K562 (cell line): ENCODE data around the gene IL6ST. TPM values are rescaled to one million over a fixed set of nuclear protein-coding genes. Genes with fewer than 3 reads are reported as not detected.
A peak's percentile ranks its signal among the peaks of the same experiment; 100 is the strongest.
"Not testable (repeated sequence)": the region's sequence is repeated elsewhere in the genome, so short reads cannot be mapped to it uniquely, and the experiment has no call there.

Experiments used
- ATAC-seq: fragments of 200-7000 bp; cut with Tn5 transposase; 3 replicates; pipeline ENCODE4 v1.9.1; 2020; ENCODE audit warnings: moderate library complexity
- BruUV-seq: library from RNA; stranded (reverse); fragments of 400-500 nt; replicated peaks from 2 replicates; lab custom pipeline; 2021; lab: Mats Ljungman, UMichigan
- CTCF ChIA-PET: fragments of 300-600 bp; formaldehyde crosslinking; extraction: SDS; loops from one replicate; lab custom pipeline; 2021; ENCODE audit warnings: low intra/inter-chr PET ratio; lab: Yijun Ruan, JAX
- POLR2A ChIA-PET: fragments of 300-600, 350-650 bp; sonication (Branson Sonifier 250); formaldehyde crosslinking; extraction: SDS; loops from one replicate; lab custom pipeline; 2021; ENCODE audit warnings: antibody characterized with exemption, inconsistent platforms; lab: Yijun Ruan, JAX
- DNase-seq, 4 experiments: peaks; one replicate each; pipeline versions ENCODE4 v3.0.0 to v3.0.0-alpha.2; 2011 to 2018; ENCODE audit warnings: low spot score in 3 of 4, mixed read lengths in 3 of 4; ENCODE audit errors: extremely low read depth in 1 of 4
- FAIRE-seq: peaks from 2 replicates; lab custom pipeline; 2011; peaks lifted over from hg19 to GRCh38; lab: Jason Lieb, UNC
- H2AFZ ChIP-seq: 2 replicates; pipeline ENCODE4 v1.6.0; 2011; ENCODE audit warnings: low read depth, low read length, control low read depth, inconsistent platforms
- H3K27ac ChIP-seq: fragments of 200-600 bp; 3 replicates; pipeline ENCODE4 v1.8.0; 2011; ENCODE audit warnings: low read depth, mild to moderate bottlenecking, control low read depth, inconsistent platforms, low read length, moderate library complexity, mixed read lengths; ENCODE audit errors: extremely low read depth
- H3K27me3 ChIP-seq, 2 experiments: fragments of 300-600 bp in 1 of 2; 2 replicates in 1 of 2; 3 replicates in 1 of 2; pipeline versions ENCODE4 v1.6.0 to v1.8.0; 2011; ENCODE audit warnings: inconsistent platforms in 2 of 2, low read length in 2 of 2, mild to moderate bottlenecking in 1 of 2, mixed read lengths in 1 of 2, moderate library complexity in 1 of 2; ENCODE audit not compliant: control insufficient read depth in 2 of 2, insufficient read depth in 2 of 2
- H3K36me3 ChIP-seq: fragments of 300-600 bp; 3 replicates; pipeline ENCODE4 v1.8.0; 2011; ENCODE audit warnings: mild to moderate bottlenecking, low read length, inconsistent platforms; ENCODE audit not compliant: control insufficient read depth, insufficient read depth
- H3K4me1 ChIP-seq, 2 experiments: fragments of 200-600 bp in 1 of 2; replicated peaks in 1 of 2; 2 replicates in 1 of 2; 3 replicates in 1 of 2; pipeline versions ENCODE4 v1.5.1 to v1.8.0; 2011; ENCODE audit warnings: inconsistent platforms in 2 of 2, low read length in 2 of 2, mild to moderate bottlenecking in 1 of 2, mixed read lengths in 1 of 2, moderate library complexity in 1 of 2; ENCODE audit not compliant: control insufficient read depth in 2 of 2, insufficient read depth in 2 of 2
- H3K4me2 ChIP-seq: 2 replicates; pipeline ENCODE4 v1.6.1; 2011; ENCODE audit warnings: low read length, control low read depth, inconsistent platforms, mixed read lengths; ENCODE audit not compliant: insufficient read depth
- H3K4me3 ChIP-seq: fragments of 200-600 bp; sonication (generic), shearing (Covaris generic); 2 replicates; pipeline ENCODE4 v1.5.1; 2016; ENCODE audit warnings: control low read depth, inconsistent platforms
- H3K79me2 ChIP-seq: fragments of 200-600 bp; 3 replicates; pipeline ENCODE4 v1.8.0; 2011; ENCODE audit warnings: low read length, inconsistent platforms; ENCODE audit not compliant: control insufficient read depth, insufficient read depth
- H3K9ac ChIP-seq, 2 experiments: 2 replicates each; pipeline versions ENCODE4 v1.6.0 to v1.6.1; 2011; ENCODE audit warnings: low read depth in 2 of 2, low read length in 2 of 2, control low read depth in 1 of 2, inconsistent platforms in 1 of 2, mild to moderate bottlenecking in 1 of 2, mixed read lengths in 1 of 2; ENCODE audit not compliant: insufficient read depth in 1 of 2
- H3K9me1 ChIP-seq: one replicate; pipeline ENCODE4 v1.6.0; 2011; ENCODE audit warnings: inconsistent platforms, mild to moderate bottlenecking, low read length, moderate library complexity; ENCODE audit not compliant: control insufficient read depth, insufficient read depth
- H3K9me3 ChIP-seq: replicated peaks from 2 replicates; pipeline ENCODE4 v1.5.1; 2011; ENCODE audit warnings: low read depth, low read length, inconsistent platforms; ENCODE audit not compliant: control insufficient read depth, insufficient read depth
- H4K20me1 ChIP-seq: replicated peaks from 2 replicates; pipeline ENCODE4 v1.6.1; 2011; ENCODE audit warnings: low read length, inconsistent platforms, mixed read lengths; ENCODE audit not compliant: control insufficient read depth, insufficient read depth
- NR4A1 ChIP-seq, 2 experiments: fragments of 250-450 bp in 1 of 2; fragments of 450-650 bp in 1 of 2; sonication (Bioruptor Pico) in 1 of 2; IDR thresholded peaks; 2 replicates each; pipeline versions ENCODE4 v1.4.0 to v1.6.1; 2016 to 2020; ENCODE audit warnings: mild to moderate bottlenecking in 2 of 2, missing compliant biosample characterization in 1 of 2, missing genetic modification characterization in 1 of 2, moderate library complexity in 1 of 2
- ZNF311 ChIP-seq: fragments of 250-450 bp; sonication (Bioruptor Pico); IDR thresholded peaks from 2 replicates; pipeline ENCODE4 v1.4.0; 2020; ENCODE audit warnings: mild to moderate bottlenecking, moderate library complexity
- WGBS: fragments of 100-300 bp; shearing (Covaris generic); methylation state at CpG from one replicate; pipeline ENCODE4 v1.1.6; 2016; ENCODE audit warnings: low coverage, mixed read lengths; ENCODE audit not compliant: insufficient coverage; ENCODE audit errors: missing lambda C conversion rate; 5-methylcytosine and 5-hydroxymethylcytosine counted together
- in situ Hi-C: fragments of 300-500 bp; cut with MboI; formaldehyde crosslinking; loops from 4 replicates; pipeline ENCODE4 v1.15.0; 2018; ENCODE audit warnings: inconsistent platforms, mixed read lengths
- intact Hi-C: fragments of 100-400 bp; cut with micrococcal nuclease; formaldehyde crosslinking; loops from 2 replicates; pipeline ENCODE4 v1.14.2; 2022
- polyA plus RNA-seq, 8 experiments: library from polyadenylated mRNA; depleted of rRNA in 4 of 8; stranded (reverse) in 5 of 8; unstranded in 3 of 8; fragments of >200 nt; fragmentation: Nextera tagmentation in 2 of 8; fragmentation: Illumina TruSeq in 1 of 8; extraction: Ambion mirVana in 2 of 8; extraction: Trizol in 1 of 8; gene quantifications; 2 replicates each; pipeline versions ENCODE4 v1.2.1 to v1.2.3, GENCODE V29; 2011 to 2014; ENCODE audit warnings: inconsistent platforms in 1 of 8, missing spikeins in 1 of 8
- total RNA-seq, 7 experiments: library from RNA; depleted of rRNA in 6 of 7; stranded (reverse); fragments of >200 nt in 6 of 7; fragmentation: Illumina TruSeq in 2 of 7; extraction: Trizol in 2 of 7; gene quantifications; 2 replicates each; pipeline versions ENCODE4 v1.2.1 to v1.2.3, GENCODE V29; 2011 to 2021; ENCODE audit warnings: low replicate concordance in 1 of 7
- TF ChIP-seq, protein P1 (sequence below): fragments of 450-650 bp; IDR thresholded peaks from 2 replicates; pipeline ENCODE4 v1.6.1; 2017; ENCODE audit warnings: antibody characterized with exemption, mild to moderate bottlenecking

The IL6ST gene
- total and polyA plus RNA-seq, 9 of the 15 experiments (the other 6 are each of a cell fraction or from before 2014, with no cell fraction given), result 2.0 to 27.0 (median 7.9) TPM

- H3K9ac ChIP-seq, BruUV-seq: not testable (repeated sequence)
- WGBS, result 82% methylated on average over 5 of the region's 5 CpGs
Observed at GRCh38 chr5:56000221-56000620, 5.5 kb upstream of the IL6ST start.

More at GRCh38 chr5:56000221-56000620, 5.5 kb upstream of the IL6ST start:
- ATAC-seq; H4K20me1 ChIP-seq; H3K79me2 ChIP-seq; H3K36me3 ChIP-seq; H3K4me3 ChIP-seq; FAIRE-seq; intact Hi-C loops; H3K27ac ChIP-seq; in situ Hi-C loops; H3K4me2 ChIP-seq; H2AFZ ChIP-seq; H3K27me3 ChIP-seq; H3K9me1 ChIP-seq; H3K9me3 ChIP-seq; DNase-seq; CTCF ChIA-PET; TF ChIP-seq NR4A1 (CRISPR knock-in tag; IDR thresholded peaks at IDR 0.05): not testable (repeated sequence)
- peaks cover 10 to 19% of the 10 kb centered on the region in 2 experiments for H3K4me1 ChIP-seq
- POLR2A ChIA-PET, result interaction anchor here (0.7 to 1.4 kb wide), 2 partner anchors 8 to 9 kb away, joined by 3 to 4 read pairs; no protein-coding TSS in a partner anchor
- TF ChIP-seq, protein P1, sequence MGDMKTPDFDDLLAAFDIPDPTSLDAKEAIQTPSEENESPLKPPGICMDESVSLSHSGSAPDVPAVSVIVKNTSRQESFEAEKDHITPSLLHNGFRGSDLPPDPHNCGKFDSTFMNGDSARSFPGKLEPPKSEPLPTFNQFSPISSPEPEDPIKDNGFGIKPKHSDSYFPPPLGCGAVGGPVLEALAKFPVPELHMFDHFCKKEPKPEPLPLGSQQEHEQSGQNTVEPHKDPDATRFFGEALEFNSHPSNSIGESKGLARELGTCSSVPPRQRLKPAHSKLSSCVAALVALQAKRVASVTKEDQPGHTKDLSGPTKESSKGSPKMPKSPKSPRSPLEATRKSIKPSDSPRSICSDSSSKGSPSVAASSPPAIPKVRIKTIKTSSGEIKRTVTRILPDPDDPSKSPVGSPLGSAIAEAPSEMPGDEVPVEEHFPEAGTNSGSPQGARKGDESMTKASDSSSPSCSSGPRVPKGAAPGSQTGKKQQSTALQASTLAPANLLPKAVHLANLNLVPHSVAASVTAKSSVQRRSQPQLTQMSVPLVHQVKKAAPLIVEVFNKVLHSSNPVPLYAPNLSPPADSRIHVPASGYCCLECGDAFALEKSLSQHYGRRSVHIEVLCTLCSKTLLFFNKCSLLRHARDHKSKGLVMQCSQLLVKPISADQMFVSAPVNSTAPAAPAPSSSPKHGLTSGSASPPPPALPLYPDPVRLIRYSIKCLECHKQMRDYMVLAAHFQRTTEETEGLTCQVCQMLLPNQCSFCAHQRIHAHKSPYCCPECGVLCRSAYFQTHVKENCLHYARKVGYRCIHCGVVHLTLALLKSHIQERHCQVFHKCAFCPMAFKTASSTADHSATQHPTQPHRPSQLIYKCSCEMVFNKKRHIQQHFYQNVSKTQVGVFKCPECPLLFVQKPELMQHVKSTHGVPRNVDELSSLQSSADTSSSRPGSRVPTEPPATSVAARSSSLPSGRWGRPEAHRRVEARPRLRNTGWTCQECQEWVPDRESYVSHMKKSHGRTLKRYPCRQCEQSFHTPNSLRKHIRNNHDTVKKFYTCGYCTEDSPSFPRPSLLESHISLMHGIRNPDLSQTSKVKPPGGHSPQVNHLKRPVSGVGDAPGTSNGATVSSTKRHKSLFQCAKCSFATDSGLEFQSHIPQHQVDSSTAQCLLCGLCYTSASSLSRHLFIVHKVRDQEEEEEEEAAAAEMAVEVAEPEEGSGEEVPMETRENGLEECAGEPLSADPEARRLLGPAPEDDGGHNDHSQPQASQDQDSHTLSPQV, result peak; percentile 59
- TF ChIP-seq ZNF311 (CRISPR knock-in tag) (peak; percentile 79; the same call in 1 of the 2 replicates), NR4A1 (tag; IDR thresholded peaks at IDR 0.05) (peak; percentile 68)
